ENCODE results near the gene AJAP1. TPM values are rescaled to one million over a fixed set of nuclear protein-coding genes. Genes with fewer than 3 reads are reported as not detected.

AJAP1 gene
- total and polyA plus RNA-seq, 10 of the 15 experiments (the other 5 are each of a cell fraction or from before 2014, with no cell fraction given), result not detected

GRCh38 chr1:4734219-4734618 is 79.8 kb downstream of the AJAP1 start:
- BruUV-seq (replicated peaks), result no TSS peak
- FAIRE-seq (no peak), DNase-seq (ENCODE audit: low read depth, low spot score) (no peak), ATAC-seq (no peak)
- Histone ChIP-seq H3K27ac (ENCODE audit: control insufficient read depth, insufficient read depth) (no peak overlapping the region), H3K27me3 (replicated peaks in 1 of 2; ENCODE audit: control insufficient read depth in 2 of 2, insufficient read depth in 2 of 2, low read length in 1 of 2) (no peaks in the 10 kb centered on the region), H3K9me3 (replicated peaks; ENCODE audit: control insufficient read depth, insufficient read depth, low read length) (no peaks in the 10 kb centered on the region; the same call in 2 of the 3 replicates), H3K4me3 (no peak overlapping the region), H3K79me2 (ENCODE audit: control insufficient read depth, insufficient read depth, low read length) (no peaks in the 10 kb centered on the region), H4K20me1 (ENCODE audit: control insufficient read depth, insufficient read depth) (no peaks in the 10 kb centered on the region), H3K9ac (ENCODE audit: control insufficient read depth, insufficient read depth, low read length) (no peak overlapping the region), H3K4me1 (ENCODE audit: control insufficient read depth, insufficient read depth, low read length) (no peaks in the 10 kb centered on the region), H2AFZ (ENCODE audit: control insufficient read depth, low read depth, low read length) (no peak overlapping the region), H3K4me2 (ENCODE audit: control insufficient read depth, insufficient read depth) (no peak overlapping the region), H3K36me3 (ENCODE audit: control insufficient read depth in 2 of 2, insufficient read depth in 2 of 2, low read length in 1 of 2) (no peaks in the 10 kb centered on the region)
- intact Hi-C loops (cut with micrococcal nuclease; ENCODE audit: unreplicated experiment) (no loop called here), in situ Hi-C loops (cut with MboI) (no loop called here)
- TF ChIP-seq, protein P1, sequence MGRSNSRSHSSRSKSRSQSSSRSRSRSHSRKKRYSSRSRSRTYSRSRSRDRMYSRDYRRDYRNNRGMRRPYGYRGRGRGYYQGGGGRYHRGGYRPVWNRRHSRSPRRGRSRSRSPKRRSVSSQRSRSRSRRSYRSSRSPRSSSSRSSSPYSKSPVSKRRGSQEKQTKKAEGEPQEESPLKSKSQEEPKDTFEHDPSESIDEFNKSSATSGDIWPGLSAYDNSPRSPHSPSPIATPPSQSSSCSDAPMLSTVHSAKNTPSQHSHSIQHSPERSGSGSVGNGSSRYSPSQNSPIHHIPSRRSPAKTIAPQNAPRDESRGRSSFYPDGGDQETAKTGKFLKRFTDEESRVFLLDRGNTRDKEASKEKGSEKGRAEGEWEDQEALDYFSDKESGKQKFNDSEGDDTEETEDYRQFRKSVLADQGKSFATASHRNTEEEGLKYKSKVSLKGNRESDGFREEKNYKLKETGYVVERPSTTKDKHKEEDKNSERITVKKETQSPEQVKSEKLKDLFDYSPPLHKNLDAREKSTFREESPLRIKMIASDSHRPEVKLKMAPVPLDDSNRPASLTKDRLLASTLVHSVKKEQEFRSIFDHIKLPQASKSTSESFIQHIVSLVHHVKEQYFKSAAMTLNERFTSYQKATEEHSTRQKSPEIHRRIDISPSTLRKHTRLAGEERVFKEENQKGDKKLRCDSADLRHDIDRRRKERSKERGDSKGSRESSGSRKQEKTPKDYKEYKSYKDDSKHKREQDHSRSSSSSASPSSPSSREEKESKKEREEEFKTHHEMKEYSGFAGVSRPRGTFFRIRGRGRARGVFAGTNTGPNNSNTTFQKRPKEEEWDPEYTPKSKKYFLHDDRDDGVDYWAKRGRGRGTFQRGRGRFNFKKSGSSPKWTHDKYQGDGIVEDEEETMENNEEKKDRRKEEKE (IDR thresholded peaks at IDR 0.05), result no peak
- TF ChIP-seq NFYA (IDR thresholded peaks at IDR 0.05; ENCODE audit: borderline replicate concordance, low read depth, low read length), result no peak
- no peak for TF ChIP-seq STAT1 (conservative IDR thresholded peaks at IDR 0.05)
- TF ChIP-seq DPF2 (IDR thresholded peaks at IDR 0.05), result no peak
- TF ChIP-seq FOS (IDR thresholded peaks at IDR 0.05; ENCODE audit: borderline replicate concordance, extremely low read depth, insufficient read length), result no peak
- TF ChIP-seq YBX1 (IDR thresholded peaks at IDR 0.05), result no peak
- TF ChIP-seq HDAC6 (IDR thresholded peaks at IDR 0.05; ENCODE audit: unreplicated experiment), result no peak
- no peak for TF ChIP-seq NKRF (conservative IDR thresholded peaks at IDR 0.05)
- no peak for TF ChIP-seq SMARCA5 (IDR thresholded peaks at IDR 0.05)
- no peak for TF ChIP-seq TBL1XR1 (IDR thresholded peaks at IDR 0.05; ENCODE audit: low read depth, low read length)
- TF ChIP-seq BCL11A (IDR thresholded peaks at IDR 0.05; ENCODE audit: low read depth, low read length), result no peak
- no peak for TF ChIP-seq EZH2 (IDR thresholded peaks at IDR 0.05; ENCODE audit: borderline replicate concordance, control insufficient read depth, low read depth, low read length)
- no peak for TF ChIP-seq MXI1 (IDR thresholded peaks at IDR 0.05; ENCODE audit: low read depth, low read length)
- ChIA-PET RAD21 (ENCODE audit: unreplicated experiment) (no interaction called here), CTCF (interaction anchor here (0.6 kb wide), 1 partner anchor 183 kb away, joined by 3 read pairs; no protein-coding TSS in a partner anchor), POLR2A (no interaction called here), SMC1A (ENCODE audit: uncharacterized antibody, unreplicated experiment) (interaction anchor here (0.6 kb wide), 1 partner anchor 533 kb away, joined by 3 read pairs; no protein-coding TSS in a partner anchor)
- 29% methylated on average over 6 of the region's 6 CpGs for WGBS (ENCODE audit: insufficient coverage, insufficient replicate concordance, low lambda C conversion rate, missing lambda C conversion rate)
